Heart left ventricle (tissue), 13 donors: Measurements from ENCODE around the gene ZBTB7B.

Experiments
- CTCF ChIP-seq, 12 donors: fragments of 200-600 bp; sonication (generic) in 4 of 12; IDR thresholded peaks; one replicate each; pipeline versions ENCODE4 v1.5.0 to v1.8.0; 2018 to 2022; ENCODE audit warnings: antibody characterized with exemption in 12 of 12, mild to moderate bottlenecking in 5 of 12
- POLR2A ChIP-seq, 2 donors: fragments of 450-650 bp; IDR thresholded peaks; one replicate each; pipeline ENCODE4 v1.6.1; 2017; ENCODE audit warnings: antibody characterized with exemption in 2 of 2, mild to moderate bottlenecking in 2 of 2, moderate library complexity in 2 of 2
- donor health status: ischemic (EF 13 %, LVEDD 7.1; RV severe dilation, severe dysfunction).
- donor health status: DM: no; HTN: yes; CAD: no.
- donor health status: DM: no; HTN: no; CAD: no.
- donor health status: ischemic (EF 25% LVEDD 6.9; RV normal size, moderate dysfunction).
- donor health status: ischemic (EF 25% LVEDD 5.7; RV mildly dilated, moderate dysfunction).
- donor health status: ischemic (EF 35%, LVEDD 5.7; RV mildly dilated, moderate dysfunction).
- donor health status: nonischemic (EF 11% LVEDD 7.7; RV severe dilation, severe dysfunction).
- donor health status: DM: yes; HTN: yes; CAD: no.
- donor health status: PGD.
- donor health status: ischemic (EF 29% LVEDD 5.4; RV normal size, mild dysfunction).
- donor health status: nonischemic (EF 23%, LVEDD 6.1; RV moderate dilation, normal function).

DNA sequence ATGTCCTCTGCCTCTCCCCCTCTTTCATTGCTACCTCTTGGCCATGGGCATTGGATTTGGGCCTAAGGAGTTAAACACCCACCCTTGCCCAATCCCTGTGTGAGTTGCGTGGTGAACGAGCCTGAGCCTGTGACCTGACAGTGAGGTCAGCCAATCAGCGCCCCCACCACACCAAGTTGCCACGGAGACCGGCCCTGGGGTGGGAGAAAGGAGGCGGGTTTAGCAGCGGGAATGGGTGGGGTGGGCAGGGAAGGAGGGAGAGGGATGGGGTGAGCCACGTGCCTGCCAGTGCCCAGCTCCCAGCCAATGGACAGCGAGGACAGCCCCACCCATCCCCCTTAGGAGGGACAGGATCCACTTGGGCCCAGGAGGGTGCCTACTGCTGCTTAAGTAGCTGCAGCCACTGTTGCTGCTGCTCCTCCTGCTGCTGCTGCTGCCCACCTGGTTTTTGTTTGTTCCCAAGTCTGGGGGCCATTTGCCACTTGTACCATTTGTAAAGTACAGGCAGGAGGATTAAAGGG is 9.5 kb downstream of the ZBTB7B start:
- TF ChIP-seq POLR2A (IDR thresholded peaks at IDR 0.05) (peak in 1 of 2 donors; percentile 21), CTCF (IDR thresholded peaks at IDR 0.05) (no peak)
